GM19193 (cell line): ENCODE measurements around the gene TRPM6.

Experiments
- POLR2A ChIP-seq: IDR thresholded peaks from 4 replicates; pipeline ENCODE4 v1.6.1; 2011; ENCODE audit not compliant: insufficient read depth, insufficient read length; ENCODE audit errors: extremely low read depth

TRPM6 gene, protein sequence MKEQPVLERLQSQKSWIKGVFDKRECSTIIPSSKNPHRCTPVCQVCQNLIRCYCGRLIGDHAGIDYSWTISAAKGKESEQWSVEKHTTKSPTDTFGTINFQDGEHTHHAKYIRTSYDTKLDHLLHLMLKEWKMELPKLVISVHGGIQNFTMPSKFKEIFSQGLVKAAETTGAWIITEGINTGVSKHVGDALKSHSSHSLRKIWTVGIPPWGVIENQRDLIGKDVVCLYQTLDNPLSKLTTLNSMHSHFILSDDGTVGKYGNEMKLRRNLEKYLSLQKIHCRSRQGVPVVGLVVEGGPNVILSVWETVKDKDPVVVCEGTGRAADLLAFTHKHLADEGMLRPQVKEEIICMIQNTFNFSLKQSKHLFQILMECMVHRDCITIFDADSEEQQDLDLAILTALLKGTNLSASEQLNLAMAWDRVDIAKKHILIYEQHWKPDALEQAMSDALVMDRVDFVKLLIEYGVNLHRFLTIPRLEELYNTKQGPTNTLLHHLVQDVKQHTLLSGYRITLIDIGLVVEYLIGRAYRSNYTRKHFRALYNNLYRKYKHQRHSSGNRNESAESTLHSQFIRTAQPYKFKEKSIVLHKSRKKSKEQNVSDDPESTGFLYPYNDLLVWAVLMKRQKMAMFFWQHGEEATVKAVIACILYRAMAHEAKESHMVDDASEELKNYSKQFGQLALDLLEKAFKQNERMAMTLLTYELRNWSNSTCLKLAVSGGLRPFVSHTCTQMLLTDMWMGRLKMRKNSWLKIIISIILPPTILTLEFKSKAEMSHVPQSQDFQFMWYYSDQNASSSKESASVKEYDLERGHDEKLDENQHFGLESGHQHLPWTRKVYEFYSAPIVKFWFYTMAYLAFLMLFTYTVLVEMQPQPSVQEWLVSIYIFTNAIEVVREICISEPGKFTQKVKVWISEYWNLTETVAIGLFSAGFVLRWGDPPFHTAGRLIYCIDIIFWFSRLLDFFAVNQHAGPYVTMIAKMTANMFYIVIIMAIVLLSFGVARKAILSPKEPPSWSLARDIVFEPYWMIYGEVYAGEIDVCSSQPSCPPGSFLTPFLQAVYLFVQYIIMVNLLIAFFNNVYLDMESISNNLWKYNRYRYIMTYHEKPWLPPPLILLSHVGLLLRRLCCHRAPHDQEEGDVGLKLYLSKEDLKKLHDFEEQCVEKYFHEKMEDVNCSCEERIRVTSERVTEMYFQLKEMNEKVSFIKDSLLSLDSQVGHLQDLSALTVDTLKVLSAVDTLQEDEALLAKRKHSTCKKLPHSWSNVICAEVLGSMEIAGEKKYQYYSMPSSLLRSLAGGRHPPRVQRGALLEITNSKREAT (N-terminal part only)

DNA sequence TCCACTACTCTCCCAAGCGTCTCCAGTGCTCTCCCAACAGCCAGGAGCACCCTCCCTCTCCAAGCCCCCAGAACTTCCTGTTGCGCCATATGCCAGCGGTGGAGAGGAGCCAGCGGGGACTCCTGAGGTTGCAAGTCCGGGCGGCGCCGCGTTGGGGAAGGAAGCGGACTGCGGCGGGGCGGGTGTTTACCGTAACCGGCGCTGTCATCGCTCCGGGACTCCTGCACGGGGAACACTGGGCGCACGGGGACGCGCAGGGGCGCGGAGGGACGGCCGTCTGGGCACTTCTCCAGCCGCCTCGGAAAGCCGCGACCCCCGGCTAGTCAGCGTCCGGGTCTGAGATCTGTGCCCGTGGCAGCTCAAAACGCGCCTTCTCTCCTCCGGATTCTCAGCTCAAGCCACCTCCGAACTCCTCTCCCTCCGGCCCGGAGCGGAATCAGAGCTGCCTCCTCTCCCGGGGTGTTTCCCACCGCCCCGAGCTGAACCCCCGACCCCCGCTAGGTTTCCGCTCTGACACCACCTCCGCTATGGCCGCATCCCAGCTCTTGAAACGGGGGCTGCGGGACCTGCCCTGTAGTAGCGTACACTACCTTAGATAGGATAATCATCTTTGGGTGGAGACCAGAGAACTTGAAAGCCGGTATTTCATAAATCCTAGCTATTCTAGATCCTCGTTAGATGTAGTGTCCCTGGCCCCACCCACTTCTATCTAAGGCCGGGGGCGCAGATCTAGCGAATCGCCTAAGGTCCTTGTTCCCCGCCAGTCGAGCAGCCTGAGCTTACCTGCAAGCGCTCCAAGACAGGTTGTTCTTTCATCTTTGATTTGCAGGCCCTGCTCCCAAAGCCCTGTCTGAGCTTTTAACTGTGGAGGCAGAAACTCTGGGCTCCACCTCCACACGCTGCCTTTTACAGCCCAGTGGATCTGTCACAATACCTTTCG lies at the start of gene TRPM6:
TRPM6 (minus strand) TSS at position 881 of the 940 bp plus-strand sequence; CDS start at position 816, 65 bp downstream.
- no peak for TF ChIP-seq POLR2A

DNA sequence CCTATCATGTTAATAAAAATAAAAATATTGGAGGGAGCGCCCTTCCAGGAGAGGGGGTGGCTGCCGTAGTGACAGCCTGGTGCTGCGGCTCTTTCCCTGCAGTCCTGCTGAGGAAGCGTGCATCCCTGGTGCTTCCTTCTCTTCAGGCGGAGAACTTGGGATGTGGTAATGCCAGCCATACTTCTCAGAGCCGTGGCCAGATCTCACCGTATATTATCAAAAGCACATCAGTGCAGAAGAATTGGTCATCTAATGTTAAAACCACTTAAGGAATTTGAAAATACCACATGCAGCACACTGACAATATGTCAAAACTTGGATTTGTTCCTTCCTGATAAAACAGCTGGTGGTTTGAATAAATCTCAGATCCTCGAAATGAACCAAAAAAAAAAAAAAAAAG lies 47.3 kb upstream of the TRPM6 start:
- no peak for TF ChIP-seq POLR2A

DNA sequence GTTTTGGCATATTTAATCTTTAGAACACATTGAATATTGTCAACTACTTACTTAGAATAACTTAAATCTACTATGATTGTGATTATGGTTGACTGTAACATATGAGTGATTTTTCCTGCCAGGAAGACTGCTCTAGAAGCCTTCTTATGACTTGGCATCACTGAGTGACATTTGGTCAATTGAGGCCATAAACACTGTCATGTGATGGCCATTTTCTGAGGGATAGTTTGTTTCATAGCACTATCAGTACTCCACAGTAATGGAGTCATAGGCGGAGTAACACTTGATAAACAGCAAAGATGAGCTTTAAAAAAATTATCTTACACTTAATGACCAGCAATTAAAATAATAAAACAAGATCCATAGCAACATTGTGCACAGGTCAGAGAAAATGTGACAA lies 34.0 kb upstream of the TRPM6 start:
- TF ChIP-seq POLR2A = no peak

DNA sequence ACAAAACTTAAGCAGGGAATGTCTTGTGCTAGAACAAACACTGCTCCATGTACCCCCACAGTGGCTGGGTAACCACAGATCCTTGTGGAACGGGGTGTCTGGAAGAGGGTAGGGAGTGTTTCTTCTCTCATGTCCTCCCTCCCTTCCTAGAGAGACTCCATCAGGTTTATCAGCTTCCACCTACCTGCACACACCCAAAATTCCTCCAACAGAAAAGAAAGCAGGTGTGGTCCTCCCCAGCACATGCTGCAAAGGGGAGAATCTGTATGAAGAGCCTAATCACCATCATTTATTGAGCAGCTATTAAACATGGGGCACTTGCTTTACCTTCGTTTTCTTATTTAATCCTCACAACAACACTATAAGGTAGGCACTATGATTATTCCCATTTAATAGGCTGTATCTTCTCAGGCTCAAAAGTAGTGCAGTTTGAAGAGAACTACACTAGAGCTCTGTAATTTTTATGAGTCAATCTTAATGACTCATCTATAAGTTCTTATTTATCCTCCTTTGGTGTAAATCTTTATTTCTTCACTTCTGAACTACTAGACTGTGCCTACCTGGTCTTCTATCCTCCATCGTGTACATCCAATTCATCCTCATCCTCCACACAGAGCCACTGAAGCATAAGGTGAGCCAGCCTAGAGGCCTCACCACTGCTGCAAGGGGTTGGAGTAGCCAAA lies 33.4 kb upstream of the TRPM6 start:
- TF ChIP-seq POLR2A = no peak

DNA sequence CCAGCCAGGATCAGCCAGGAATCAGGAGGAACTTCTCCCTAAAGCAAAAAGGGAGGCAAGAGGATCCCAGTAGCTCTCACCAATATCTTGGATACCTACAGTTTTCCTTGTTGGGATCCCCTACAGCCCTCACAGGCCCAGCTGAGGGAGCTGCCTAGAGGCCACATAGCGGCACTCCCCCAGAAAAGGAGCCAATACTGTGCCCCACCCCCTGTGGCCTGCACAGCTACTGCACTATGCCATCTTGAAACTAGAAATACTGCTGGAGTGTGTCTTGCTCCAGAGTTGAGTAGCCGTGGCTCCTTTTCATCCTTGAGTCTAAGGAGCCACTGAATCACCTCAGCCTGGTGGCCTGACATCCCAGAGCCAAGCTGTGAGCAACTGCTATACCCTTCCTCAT lies 22.3 kb upstream of the TRPM6 start:
- no peak for TF ChIP-seq POLR2A

DNA sequence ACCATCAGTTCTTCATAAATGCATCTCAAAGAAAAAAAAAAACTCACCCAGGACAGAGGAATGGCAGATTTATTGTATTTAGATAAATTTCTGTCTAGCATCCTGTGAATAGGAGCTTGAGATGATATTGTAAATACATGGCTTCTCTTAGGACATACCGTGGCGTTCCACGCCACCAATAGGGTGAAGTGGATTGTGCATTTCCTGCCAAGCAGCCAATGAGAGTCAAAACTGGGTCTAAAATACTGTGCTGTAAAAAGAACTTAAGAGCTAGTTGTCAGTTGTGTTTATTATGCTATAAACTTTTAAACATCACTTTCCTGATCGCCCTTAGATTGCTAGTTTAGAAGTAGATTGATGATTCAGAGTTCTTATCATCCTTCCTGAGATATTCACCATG lies 20.9 kb upstream of the TRPM6 start:
- no peak for TF ChIP-seq POLR2A

DNA sequence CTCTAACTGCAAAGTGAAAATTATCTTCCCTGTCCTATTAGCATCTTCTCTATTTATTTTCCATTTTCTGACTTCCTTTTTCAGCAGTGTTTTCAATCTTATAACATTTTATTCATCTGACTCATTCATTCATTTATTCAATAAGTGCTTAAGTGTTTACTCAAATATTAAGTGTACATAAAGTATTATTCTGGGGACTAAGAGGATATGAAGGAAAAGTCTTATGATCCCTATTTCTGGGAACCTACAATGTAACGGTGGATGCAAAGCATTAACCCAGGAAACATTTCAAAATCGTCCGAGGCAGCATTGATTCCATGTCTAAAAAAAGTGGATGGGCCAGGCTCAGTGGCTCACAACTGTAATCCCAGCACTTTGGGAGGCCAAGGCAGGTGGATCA lies 19.4 kb upstream of the TRPM6 start:
- no peak for TF ChIP-seq POLR2A

DNA sequence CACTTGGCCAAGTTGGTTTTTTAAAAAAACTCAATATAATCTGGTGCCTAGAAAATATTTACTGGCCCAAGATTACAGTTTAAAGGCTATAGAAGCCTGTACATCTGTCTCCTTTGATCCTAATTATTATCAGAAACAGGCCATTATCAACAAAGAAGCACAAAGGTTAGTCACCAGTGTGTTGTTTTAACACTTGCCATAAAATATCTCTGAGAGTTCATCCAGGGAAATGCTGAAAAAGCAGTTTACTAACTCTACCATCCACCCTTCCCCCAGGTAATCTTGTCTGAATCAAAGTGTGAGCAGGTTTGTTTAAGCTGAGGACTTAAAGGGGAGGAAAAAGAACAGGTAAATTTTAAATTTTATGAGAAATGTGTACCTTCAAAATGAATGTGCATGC lies 13.3 kb upstream of the TRPM6 start:
- TF ChIP-seq POLR2A = no peak

DNA sequence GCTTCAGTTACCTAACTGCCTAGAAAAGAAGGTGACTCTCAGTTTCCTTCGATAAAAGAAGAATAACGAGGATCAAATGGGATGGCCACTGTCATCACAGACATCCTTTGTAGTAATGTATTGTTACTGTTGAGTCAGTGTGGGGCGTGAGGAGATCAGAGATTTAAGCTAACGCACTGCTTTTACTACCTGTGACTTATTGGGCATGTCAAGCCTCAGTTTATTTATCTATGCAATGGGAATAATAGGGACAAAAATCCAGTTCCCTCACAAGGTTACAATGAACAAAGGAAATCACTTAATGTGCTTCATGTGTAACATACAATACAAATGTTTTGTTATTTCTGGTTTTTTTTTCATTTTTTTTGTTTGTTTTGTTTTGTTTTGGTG lies 255 bp upstream of the TRPM6 start:
- no peak for TF ChIP-seq POLR2A

DNA sequence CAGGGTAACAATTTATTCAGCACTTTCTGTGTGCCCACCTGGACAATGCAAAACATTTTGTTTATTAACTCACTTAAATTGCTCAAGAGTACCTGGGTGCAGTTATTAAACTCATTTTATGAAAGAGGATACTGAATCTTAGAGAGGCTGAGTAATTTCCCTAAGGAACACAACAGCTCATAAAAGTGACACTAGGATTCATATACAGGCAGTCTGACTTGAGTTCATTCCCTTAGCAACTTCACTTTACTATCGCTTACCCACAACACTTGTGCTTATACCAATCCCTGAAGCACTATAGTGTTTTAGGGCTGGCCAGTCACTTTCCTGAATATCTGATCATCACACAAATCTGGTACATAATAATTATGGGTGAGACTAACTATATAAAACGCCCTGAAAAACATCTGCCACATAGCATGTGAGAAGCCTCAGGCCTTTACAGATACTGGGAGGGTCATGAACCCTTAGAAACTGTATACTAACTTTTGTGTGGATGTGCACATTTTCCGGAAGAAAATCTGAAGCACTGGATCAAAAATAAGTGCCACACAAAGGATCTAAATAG lies 11.3 kb downstream of the TRPM6 start:
- TF ChIP-seq POLR2A = no peak

DNA sequence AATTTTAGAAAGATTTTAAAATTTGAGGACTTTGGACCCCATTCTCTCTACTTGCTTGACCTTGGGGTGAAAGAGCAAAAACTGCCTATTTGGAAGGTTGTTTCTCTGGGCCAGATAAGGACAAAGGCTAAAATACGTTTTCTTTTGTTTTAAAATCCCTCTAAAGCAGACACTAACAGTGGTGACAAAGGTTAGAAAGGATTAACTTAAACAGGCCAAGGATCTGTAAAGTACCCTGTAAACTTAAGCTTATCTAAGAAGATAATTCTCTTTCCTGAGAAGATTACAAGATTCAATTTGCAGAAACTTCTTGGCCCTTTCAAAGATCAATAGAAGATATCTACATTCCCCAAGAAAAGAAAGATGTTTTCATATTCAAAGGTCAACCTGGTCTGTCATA lies 12.1 kb downstream of the TRPM6 start:
- no peak for TF ChIP-seq POLR2A

DNA sequence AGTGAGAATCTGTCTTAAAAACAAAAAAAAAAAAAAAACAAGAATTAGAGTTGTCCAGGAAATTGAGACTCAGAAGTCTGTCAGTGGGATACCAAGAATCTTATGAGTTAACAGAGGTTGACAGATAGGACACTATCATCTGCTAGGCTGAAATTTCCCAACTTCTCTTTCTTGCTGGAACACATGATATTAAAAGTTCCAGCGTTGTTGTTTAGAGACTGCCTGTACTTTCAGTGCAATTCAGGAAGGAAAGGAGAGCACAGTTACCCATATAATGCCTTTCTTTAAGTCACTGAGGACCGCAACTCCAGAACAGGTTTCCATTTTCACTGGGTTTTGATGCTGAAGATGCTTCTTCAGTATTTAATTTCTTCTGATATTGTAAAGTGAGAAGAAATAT lies 13.5 kb downstream of the TRPM6 start:
- TF ChIP-seq POLR2A = no peak

DNA sequence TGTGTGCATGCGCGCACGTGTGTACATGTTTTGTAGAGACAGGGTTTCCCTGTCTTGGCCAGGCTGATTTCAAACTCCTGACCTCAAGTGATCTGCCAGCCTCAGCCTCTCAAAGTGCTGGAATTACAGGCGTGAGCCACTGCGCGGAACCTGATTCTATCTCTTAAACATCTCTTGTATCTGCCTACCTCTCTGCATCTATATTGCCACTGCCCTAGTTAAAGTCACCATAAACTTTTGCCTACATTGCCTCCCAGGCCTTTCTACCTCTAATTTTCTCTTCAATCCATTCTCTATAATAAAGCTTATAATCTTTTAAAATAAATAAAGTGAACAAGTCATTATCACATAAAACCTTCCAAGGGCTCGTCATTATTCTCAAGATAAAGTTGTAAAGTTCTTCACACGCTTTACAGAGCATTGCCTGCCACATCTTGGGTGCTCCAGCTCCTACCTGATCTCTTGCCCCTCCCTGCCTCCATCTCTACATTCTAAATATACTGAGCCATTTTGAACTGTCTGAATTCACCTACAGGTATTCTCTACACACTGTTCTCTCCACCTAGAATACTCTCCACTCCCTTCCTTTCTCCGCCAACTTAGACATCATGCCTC lies 15.0 kb downstream of the TRPM6 start:
- TF ChIP-seq POLR2A = no peak
